HG03045 (cell line): ENCODE results near the gene GPR50.

Experiments used
- ATAC-seq: cut with Tn5 transposase; IDR thresholded peaks from one replicate; pipeline ENCODE4 v1.9.1; 2021; ENCODE audit warnings: mild to moderate bottlenecking, moderate library complexity; ENCODE audit not compliant: unreplicated experiment

The GPR50 gene

DNA sequence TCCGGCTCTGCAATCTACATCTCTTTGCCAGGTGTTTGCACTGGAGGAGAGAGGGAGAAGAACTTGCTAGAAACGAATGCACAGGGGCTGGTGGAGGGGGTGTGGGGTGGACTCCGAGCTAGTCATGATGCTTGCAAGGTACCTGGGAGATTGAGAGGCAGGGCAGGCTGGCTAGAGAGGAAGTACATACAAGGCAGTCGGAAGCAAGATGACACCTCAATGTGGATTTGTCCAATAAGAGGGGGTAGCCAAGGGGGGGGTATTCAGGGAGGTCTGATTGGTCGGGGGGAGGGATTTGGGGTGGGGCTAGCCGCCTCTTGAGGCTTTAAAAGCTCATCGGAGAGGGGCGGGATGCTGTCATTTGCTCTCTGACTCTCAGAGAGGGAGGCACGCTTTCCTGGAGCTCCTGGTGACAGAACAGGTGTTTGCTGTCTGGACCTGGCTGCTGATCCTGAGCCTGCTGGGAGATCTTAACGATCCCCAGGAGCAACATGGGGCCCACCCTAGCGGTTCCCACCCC lies at the start of gene GPR50:
GPR50 (plus strand) TSS at position 354 of the 520 bp plus-strand sequence; CDS start at position 492, 138 bp downstream.
- no peak for ATAC-seq

DNA sequence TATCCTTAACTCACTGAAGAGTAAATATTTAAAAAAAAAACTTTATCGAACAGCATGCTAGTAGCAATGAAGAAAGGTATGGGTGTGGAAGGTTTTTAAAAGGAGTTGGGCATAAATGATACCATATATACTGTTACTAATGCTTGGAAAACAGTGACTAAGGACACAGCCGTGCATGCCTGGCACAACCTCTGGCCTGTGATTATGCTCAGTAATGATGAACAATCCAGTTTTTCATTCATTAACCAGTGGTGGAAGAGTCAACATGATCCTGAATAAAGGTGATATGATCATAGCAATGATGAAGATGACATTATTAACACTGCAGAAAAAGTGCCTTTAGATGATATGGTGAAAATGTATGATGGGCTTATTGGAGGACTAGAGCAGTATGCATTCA lies 43.9 kb upstream of the GPR50 start:
- no peak for ATAC-seq

DNA sequence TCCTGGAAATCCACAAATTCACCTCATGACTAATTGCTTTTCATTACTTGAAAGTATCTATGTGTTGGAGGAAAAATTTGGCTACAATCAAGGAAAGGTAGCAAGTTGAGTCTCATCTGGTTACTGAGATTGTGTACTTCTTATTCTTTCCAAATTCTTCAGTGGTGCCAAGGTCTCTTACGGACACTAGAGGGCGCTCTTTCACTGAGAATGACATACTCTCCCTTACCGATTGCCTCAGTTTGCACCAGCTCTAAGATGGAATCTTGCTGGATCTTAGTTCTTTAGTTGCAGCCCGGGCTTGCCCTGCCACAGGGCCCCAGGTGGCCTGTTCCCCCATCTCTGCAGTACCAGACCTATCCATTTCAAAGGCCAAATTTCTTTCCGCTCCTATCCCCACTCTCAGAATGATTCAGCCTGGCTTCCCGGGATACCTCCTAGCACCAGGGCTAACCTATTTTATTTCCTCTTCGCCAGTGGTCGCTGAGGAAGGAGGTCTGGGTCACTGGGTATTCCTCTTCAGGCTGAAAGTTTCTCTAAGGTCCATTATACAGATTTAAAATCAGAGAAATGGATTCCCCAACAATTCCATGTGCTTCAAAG lies 24.6 kb upstream of the GPR50 start:
- ATAC-seq, result no peak

- ATAC-seq, result no peak
Observed at GRCh38 chrX:151153086-151153485, 23.3 kb upstream of the GPR50 start.

DNA sequence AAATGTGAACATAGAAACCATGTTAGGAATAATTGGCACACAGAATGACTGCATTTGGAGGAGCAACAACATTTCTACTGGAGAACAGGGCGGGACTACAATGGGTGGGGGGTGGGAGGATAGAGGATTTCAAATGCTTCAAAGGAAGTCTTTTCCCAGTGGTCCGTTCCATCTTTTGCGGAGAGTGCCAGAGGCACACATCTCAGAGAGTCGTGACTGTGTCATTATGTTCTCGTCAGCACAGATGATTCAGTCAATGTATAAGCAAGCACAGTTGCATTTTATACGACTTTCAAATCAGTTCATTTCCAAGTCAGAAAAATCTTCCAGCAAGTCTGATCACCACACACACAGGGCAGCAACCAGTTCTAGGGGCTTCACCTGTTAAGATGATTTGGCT lies 22.7 kb upstream of the GPR50 start:
- no peak for ATAC-seq

DNA sequence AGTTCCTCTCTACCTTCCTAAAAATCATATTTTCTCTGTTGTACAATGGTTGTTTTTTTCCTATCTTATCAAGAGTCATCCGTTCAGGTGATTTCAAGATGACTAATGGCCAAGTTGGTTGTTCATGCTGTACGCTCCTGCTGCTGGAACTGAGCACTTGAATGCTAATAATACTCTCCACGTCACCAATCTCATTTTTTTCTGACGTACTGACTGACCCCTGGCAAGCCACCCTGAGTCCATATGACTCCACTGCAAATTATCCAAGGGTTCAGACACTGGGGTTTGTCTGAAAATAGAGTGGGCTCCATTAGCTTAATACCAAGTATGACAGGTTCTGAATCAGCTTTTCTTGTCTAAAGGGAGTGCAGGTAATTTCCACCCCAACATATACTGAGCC lies 21.1 kb upstream of the GPR50 start:
- ATAC-seq, result no peak

- ATAC-seq, result no peak
Observed at GRCh38 chrX:151161690-151162089, 14.7 kb upstream of the GPR50 start.

- ATAC-seq, result no peak
Observed at GRCh38 chrX:151167791-151168345, 8.5 kb upstream of the GPR50 start.

GRCh38 chrX:151169783-151170182 lies 6.6 kb upstream of the GPR50 start:
- ATAC-seq, result no peak

DNA sequence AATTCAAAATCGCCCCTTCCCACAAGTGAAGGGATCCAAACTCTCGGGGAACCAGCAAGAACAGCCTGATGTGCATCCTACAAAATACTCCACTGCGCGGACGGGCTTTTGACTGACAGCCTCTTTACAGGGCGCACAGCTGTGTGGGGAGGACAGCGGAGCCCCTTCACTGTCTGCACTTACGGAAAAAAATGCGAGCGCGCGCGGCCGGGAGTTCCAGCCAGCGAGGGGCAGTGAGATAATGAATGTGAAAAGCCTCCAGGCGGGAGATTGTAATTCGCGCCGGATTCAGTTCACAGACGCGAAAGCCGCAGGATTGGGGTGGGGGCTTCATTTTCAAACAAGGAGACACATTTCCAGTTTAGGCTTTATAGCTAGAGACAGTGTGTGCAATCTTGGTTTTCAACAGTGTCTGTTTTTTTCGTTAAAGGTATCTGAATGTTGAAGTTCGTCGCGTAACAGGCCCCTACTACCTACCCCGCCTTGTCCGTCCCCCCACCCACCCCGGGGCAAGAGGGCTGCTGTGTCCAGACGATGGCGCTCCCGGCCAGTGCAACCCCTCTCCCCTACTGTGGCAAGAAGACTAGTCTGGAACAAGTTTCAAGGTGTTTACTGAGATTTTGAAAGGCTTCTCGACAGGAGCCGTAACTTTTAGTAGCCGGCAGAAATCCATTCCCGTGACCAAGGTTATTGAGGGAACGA lies 1.7 kb upstream of the GPR50 start:
- ATAC-seq, result no peak

GRCh38 chrX:151175283-151176062 lies 911 bp upstream of the GPR50 start:
- ATAC-seq, result no peak

DNA sequence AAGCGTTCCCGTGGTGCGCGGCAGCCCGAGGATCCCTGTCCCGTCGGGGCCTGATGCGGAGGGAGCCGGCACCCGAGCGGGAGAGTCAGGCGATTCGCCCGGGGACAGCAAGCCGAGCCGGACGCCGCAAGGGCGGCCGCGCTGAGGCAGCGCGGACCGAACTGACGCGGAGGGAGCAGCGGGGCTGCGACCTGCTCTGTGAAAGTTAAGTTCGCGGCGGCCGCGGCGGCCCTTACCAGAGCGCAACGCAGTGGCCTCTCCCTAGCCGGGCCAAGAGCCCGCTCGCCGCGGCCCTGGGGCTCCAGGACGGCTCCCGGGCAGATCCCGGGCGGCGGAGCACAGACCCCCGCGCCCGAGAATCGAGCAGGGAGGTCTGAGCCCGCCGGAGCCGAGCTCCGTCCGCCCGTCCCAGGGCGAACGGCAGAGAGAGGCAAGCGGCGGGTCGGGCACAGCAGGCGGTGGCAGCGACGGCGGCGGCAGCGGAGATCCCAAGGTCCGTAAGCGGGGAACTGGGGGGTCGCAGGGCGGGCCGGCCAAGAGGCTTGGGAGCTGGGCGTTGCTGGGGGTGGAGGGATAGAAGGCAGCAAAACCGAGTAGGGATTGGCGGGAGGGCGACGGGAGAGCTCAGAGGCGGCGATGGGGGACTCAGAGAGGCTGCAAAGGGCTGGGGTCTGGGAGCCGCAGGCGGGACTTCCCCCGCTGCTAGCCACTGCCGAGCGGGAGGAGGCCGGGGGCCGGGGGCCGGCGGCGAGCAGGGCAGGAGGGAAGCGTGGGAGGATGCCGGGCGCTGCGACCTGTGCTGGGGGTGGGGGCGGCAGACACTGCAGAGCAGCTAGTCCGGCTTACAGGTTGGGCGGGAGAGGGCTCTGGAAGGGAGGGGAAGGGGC lies 1.0 kb downstream of the GPR50 start:
- ATAC-seq, result no peak

DNA sequence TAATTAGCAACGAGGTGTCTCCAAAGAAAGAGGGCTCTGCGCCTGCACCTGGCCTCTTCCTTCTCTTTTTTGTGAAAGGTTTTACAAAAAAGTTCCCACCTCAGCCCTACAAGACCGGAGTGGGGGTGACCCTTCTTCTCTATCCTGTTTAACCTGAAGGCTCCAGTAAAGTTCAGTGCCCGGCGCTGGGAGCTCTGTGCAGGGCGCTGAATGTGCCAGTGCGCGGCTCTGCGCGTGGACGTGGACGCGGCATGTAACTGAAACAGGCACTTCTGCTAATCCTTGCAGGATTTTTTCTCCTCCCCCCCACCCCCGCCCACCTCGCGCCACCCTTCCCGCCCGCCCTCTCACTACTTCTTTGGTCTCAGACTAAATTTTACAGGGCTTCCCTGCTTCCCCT lies 2.4 kb downstream of the GPR50 start:
- no peak for ATAC-seq

GRCh38 chrX:151180400-151180799 lies 4.0 kb downstream of the GPR50 start:
- no peak for ATAC-seq

DNA sequence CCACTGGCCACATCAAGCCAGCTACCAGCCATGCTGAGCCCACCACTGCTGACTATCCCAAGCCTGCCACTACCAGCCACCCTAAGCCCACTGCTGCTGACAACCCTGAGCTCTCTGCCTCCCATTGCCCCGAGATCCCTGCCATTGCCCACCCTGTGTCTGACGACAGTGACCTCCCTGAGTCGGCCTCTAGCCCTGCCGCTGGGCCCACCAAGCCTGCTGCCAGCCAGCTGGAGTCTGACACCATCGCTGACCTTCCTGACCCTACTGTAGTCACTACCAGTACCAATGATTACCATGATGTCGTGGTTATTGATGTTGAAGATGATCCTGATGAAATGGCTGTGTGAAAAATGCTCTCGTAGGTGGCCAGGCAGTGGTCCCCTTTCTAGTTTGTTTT lies 4.7 kb downstream of the GPR50 start:
- ATAC-seq, result no peak

GRCh38 chrX:151183233-151183753 lies 6.9 kb downstream of the GPR50 start:
- no peak for ATAC-seq

DNA sequence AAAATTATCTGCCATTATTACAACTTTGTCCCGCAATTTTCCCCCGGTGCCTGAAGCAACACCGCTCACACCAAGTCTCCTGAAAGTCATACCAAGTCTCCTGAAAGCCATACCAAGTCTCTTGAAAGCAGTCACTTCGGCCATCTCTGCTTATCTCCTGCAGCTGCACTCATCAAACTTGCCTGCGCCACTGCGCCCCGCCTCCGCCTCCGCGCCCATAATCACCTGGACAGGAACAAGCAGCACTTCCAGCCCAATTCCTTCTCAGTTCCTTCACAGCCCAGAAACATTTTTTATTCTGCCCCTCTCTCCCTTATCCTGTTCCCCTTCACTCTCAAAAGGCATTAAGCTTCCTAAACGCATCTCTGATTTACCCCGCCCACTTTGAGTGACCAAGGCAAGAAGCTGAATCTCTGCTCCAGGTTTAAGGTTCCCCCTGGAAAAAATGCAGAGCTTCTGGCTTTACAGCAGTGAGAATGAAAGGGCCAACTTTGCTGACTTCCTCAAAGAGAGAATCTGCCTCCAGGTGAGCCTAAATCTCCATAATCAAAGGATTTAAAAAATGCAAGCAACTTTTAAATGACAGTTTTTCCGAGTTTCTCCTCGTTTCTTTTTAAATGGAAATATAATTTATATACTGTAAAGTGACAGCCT lies 7.7 kb downstream of the GPR50 start:
- no peak for ATAC-seq

DNA sequence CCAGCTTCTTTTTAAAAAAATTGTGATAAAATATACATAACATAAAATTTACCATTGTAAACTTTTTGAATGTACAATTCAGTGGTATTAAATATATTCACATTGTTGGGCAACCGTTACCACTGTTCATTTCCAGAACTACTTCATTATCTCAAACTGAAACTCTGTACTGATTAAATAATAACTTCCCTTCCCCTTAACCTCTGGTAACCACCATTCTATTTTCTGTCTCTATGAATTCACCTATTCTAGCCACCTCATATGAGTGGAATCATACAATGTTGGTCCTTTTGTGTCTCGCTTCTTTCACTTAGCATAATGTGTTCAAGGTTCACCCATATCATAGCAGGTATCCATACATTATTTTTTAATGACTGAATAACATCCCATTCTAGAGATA lies 8.3 kb downstream of the GPR50 start:
- ATAC-seq, result no peak

GRCh38 chrX:151206871-151207270 lies 30.5 kb downstream of the GPR50 start:
- no peak for ATAC-seq

DNA sequence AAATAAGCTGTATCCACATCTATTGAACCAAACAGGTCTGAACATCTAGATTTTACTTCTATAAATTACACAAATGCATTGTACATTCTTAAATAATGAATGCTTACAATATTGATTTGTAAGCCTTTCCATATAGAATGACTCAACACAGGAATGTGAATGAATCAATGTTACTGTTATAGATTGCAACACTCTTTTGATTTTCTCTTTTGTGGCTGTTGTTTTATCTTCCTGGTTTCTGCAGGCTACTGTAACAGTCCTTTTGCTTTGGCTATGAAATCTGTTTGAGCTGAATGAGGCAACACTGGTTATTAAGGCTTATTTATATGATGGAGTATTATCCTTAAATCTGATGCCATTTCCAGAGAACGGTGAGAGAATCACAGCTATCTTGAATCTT lies 49.5 kb downstream of the GPR50 start:
- ATAC-seq, result no peak
